Activated CD8-positive, alpha-beta memory T cell treated with anti-CD3 and anti-CD28 coated beads for 1 hour (primary cell): Measurements from ENCODE around the gene ARHGEF12.

Source experiments
- DNase-seq, 2 donors: peaks; one replicate each; pipeline ENCODE4 v3.0.0-alpha.2; 2020; ENCODE audit warnings: low read depth in 1 of 2; ENCODE audit errors: extremely low read depth in 1 of 2

ARHGEF12 gene

DNA sequence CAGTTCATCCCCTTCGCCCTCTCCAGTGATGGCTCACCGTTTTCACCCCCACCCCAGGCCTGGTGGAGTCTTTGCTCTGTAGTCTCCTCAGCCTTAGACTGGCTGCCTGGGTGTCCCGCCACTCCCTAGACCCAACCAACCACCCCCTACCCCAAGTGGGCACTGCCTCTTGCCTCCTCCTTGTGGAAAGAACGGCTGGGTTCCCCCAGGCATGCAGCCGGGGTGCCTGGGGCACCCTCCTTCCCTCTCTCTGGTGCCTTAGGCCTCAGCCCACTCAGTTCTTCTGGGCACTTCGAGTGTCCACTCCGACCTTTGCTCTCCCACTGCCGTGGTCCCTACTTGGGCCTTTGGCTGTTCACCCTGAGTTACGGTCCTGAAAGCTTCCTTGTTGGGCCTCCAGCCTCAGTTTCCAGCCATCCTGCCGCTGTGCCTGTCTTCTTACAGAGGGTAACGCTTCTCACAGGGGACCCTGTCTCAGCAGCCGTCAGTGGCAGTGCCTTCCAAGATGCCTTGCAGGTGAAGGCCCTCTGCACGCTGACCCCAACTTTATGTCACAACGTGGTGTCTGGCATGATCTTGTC lies 178.4 kb downstream of the ARHGEF12 start:
- no peak for DNase-seq

- DNase-seq: no peak
Observed at GRCh38 chr11:120515186-120515723, 179.0 kb downstream of the ARHGEF12 start.

- DNase-seq: no peak
Observed at GRCh38 chr11:120516461-120517389, 180.5 kb downstream of the ARHGEF12 start.

GRCh38 chr11:120517390-120517761 lies 181.2 kb downstream of the ARHGEF12 start:
- no peak for DNase-seq

GRCh38 chr11:120517801-120518291 lies 181.6 kb downstream of the ARHGEF12 start:
- no peak for DNase-seq

DNA sequence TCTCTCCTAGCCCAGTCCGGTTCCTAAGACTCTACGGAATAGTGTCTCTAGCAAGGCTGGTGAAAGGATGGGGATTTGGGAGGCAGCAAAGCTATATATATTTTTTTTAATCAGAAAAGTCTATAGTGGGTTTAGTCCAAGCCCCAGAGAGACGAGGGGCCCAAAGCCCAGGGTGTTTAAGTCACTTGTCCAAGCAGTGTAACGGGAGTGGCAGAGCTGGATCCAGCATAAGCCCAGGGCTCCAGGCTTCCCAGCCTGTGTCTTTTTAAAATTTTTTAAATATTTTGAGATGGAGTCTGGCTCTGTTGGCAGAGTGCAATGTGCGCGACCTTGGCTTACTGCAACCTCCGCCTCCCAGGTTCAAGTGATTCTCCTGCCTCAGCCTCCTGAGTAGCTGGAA lies 182.1 kb downstream of the ARHGEF12 start:
- DNase-seq: no peak

GRCh38 chr11:120519474-120519873 lies 183.3 kb downstream of the ARHGEF12 start:
- DNase-seq: no peak

GRCh38 chr11:120520091-120520822 lies 184.0 kb downstream of the ARHGEF12 start:
- DNase-seq: no peak

DNA sequence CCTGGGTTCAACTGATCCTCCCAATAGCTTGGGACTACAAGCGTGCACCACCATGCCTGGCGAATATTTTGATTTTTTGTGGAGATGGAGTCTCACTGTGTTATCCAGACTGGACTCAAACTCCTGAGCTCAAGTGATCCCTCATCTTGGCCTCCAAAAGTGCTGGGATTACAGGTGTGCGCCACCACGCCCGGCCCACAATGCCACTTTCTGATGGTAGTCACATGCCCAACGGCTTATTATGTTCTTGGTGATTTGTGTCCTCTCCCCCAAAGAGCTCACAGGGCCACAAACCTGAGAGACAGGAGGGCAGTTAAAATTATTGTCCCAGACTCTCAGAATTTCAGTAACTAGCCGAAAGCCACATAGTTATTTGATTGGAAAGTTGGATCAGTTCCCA lies 185.0 kb downstream of the ARHGEF12 start:
- no peak for DNase-seq

GRCh38 chr11:120522021-120522420 lies 185.8 kb downstream of the ARHGEF12 start:
- DNase-seq: no peak

DNA sequence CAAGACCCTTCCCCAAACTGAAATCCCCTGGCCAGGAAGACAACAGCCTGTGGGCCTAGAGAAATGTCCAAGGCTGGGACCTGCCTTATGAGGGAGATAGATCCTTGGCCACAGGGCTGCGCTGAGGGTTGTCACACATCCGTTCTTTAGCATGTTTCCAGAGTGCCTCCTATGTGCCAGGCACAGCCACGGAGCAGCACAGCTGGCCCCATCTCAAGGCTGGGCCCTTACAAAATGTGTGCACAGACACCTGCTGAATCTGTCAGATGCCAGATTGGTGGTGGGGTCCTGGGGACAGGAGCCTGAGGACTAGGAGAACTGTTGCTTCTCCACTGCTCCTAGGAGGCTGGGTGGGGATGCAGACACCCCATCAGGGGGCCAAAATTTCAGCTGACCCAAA lies 186.5 kb downstream of the ARHGEF12 start:
- DNase-seq: no peak

DNA sequence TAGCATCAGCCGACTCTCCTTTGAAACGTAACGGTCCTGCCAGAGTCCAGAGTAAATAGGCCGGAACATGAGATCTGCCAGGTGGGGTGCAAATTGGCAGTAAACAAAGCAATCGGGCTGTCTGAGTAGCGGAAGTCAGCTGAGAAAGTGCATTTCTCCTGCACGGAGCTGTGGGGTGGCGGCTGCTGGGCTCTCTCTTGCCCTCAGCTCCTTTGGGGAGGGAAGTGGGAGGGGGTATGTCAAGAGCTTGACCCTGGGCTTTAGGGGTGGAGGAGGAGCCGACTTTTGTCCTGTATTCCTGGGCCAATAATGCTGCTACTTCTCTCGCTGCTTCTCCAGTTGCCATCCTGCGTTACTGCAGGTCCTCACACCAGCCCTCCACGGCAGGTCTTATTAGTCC lies 187.0 kb downstream of the ARHGEF12 start:
- DNase-seq: no peak

DNA sequence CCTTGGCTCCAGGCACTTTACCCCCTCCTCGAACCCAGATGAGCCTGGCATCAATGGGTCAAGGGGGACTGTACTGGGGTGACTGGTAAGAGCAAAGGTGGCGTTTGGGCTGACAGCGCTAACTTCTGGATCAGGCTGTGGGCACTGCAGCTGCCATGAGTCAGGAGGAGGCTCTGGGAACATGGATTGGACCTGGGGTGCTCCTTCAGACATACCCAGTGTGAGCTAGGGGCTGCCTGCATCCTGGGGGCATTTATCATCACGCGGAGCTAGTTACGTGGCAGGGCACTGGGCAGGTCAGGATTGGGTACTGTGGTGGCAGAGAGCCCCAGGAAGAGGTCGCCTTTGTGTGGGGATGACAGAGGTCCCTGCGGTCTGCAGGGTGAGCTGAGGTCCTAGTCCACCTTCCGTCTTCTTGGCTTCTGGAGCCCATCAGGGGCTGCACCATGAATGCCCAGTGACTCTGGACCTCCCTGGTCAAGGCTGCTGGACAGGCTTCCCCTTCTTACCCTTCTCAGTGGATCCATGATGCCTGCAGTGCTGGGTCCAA lies 188.4 kb downstream of the ARHGEF12 start:
- no peak for DNase-seq

DNA sequence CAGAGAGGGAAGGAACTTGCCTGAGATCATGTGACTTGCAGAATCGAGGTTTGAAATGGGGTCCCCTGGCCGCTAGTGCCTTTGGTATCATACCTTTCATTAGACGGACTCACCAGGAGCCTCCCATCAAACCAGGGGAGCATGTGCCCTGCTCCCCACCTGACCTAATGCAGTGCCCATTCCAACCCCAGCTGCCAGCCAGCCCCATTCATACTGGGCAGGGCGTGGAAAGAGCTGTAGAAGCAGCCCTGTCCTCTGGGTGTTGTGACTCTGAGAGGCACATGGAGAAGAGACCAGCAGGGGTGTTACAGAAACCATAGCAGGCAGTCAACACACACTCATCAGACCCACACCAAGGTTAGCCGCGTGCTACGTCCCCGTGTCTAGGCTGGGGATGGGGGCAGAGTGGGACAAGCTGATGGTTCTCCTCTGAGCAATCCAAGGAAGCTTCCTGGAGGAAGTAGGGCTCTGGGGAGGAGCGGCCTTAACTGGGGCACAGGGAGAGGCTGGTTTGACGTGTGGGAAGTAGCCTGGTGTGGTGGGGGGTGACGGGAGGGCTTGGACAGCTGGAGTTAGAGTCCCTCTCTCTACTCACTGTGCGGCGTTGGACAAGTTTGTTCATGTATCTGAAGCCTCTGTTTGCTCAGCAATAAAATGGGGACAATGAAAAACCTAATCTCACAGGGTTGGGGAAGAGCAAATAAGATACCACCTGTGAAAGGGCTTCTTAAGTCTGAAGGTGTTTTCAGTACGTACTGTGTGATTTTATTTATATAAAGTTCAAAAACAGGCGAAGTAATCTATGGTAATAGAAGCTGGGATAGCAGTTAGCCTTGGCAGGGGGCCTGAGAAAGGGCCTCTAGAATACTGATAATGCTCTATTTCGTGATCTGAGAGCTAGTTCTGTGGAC lies 189.3 kb downstream of the ARHGEF12 start:
- DNase-seq: no peak

DNA sequence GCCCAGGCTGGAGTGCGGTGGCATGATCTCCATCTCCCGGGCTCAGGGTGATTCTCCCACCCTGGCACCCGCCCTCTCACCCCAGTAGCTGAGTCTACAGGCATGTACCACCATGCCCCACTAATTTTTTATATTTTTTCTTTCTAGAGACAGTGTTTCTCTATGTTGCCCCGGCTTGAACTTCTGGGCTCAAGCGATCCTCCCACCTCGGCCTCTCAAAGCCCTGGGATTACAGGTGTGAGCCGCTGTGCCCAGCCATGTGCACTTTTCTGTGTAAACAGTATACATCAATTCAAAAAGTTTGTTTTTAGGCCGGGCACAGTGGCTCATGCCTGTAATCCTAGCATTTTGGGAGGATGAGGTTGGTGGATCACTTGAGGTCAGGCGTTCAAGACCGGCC lies 190.0 kb downstream of the ARHGEF12 start:
- no peak for DNase-seq

GRCh38 chr11:120527111-120527761 lies 191.0 kb downstream of the ARHGEF12 start:
- DNase-seq: no peak

DNA sequence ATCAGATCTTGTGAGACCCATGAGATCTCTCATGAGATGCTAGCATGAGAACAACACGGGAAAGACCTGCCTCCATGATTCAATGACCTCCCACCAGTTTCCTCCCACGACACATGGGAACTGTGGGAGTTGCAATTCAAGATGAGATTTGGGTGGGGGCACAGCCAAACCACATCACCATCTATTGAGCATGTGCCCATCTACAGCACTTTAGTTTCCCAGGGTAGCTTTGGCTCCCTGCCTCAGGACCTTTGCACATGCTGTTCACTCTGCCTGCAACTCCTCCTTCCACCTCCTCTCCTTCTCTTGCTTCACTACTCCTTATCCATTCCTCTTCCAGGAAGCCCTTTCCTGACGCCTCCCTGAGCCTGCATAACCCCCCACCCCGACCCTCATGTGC lies 192.5 kb downstream of the ARHGEF12 start:
- DNase-seq: no peak

GRCh38 chr11:120529214-120529613 lies 193.0 kb downstream of the ARHGEF12 start:
- no peak for DNase-seq

- DNase-seq: no peak
Observed at GRCh38 chr11:120529911-120530310, 193.7 kb downstream of the ARHGEF12 start.
